Esophagus (tissue), 2 donors: ENCODE measurements around the gene AFMID. TPM values are rescaled to one million over a fixed set of nuclear protein-coding genes. Genes with fewer than 3 reads are reported as not detected.

Experiments used
- H3K27ac ChIP-seq, 2 donors: one replicate each; pipeline ENCODE4 v1.5.1; 2013; ENCODE audit warnings: low read depth in 2 of 2, mild to moderate bottlenecking in 2 of 2, inconsistent platforms in 1 of 2, low read length in 1 of 2, moderate library complexity in 1 of 2
- H3K27me3 ChIP-seq, 2 donors: one replicate each; pipeline ENCODE4 v1.6.1; 2013; ENCODE audit warnings: low read length in 2 of 2, control low read depth in 1 of 2, mild to moderate bottlenecking in 1 of 2; ENCODE audit not compliant: insufficient read depth in 2 of 2, control insufficient read depth in 1 of 2
- H3K36me3 ChIP-seq, 2 donors: one replicate each; pipeline ENCODE4 v1.6.1; 2013; ENCODE audit warnings: low read length in 1 of 2; ENCODE audit not compliant: control insufficient read depth in 2 of 2, insufficient read depth in 2 of 2
- H3K4me1 ChIP-seq, 2 donors: one replicate each; pipeline ENCODE4 v1.6.1; 2013; ENCODE audit warnings: low read length in 1 of 2; ENCODE audit not compliant: control insufficient read depth in 2 of 2, insufficient read depth in 2 of 2
- H3K4me3 ChIP-seq, 2 donors: one replicate each; pipeline ENCODE4 v1.5.1; 2013; ENCODE audit warnings: low read length in 2 of 2, mild to moderate bottlenecking in 2 of 2, low read depth in 1 of 2, moderate library complexity in 1 of 2
- H3K9me3 ChIP-seq, 2 donors: one replicate each; pipeline ENCODE4 v1.6.1; 2013; ENCODE audit warnings: mild to moderate bottlenecking in 2 of 2, low read depth in 1 of 2, low read length in 1 of 2, moderate library complexity in 1 of 2; ENCODE audit not compliant: control insufficient read depth in 2 of 2, insufficient read depth in 1 of 2
- WGBS, 2 donors: extraction: QIAGEN DNeasy Blood & Tissue Kit; methylation state at CpG; one replicate each; pipeline ENCODE4 v1.1.7; 2013; 5-methylcytosine and 5-hydroxymethylcytosine counted together
- polyA plus RNA-seq, 2 donors: library from polyadenylated mRNA; stranded (reverse); fragments of 200-250 nt; gene quantifications; one replicate each; pipeline ENCODE4 v1.2.3, GENCODE V29; 2013
- donor health status: healthy with polysubstance abuse.
- donor health status: Bipolar disorder and iron deficiency.

Gene AFMID
- polyA plus RNA-seq, 2 donors, result 18.4 to 20.7 TPM

GRCh38 chr17:78241277-78242023, 54.3 kb downstream of the AFMID start:
- 82 to 83% methylated on average over 11 to 13 of the region's 13 CpGs for WGBS, 2 donors
- H3K9me3 ChIP-seq, result peaks cover 0 to 3% of the 10 kb centered on the region in 2 donors

GRCh38 chr17:78242024-78242742, 55.0 kb downstream of the AFMID start:
- Histone ChIP-seq H3K27ac (no peak overlapping the region), H3K27me3 (no peaks in the 10 kb centered on the region), H3K9me3 (peaks cover 0 to 3% of the 10 kb centered on the region in 2 donors), H3K36me3 (no peaks in the 10 kb centered on the region), H3K4me3 (no peak overlapping the region), H3K4me1 (no peaks in the 10 kb centered on the region)
- WGBS, 2 donors, result 75 to 77% methylated on average over 21 of the region's 21 CpGs

More at GRCh38 chr17:78241277-78242023, 54.3 kb downstream of the AFMID start:
- Histone ChIP-seq H3K27ac (no peak overlapping the region), H3K4me1 (no peaks in the 10 kb centered on the region), H3K27me3 (no peaks in the 10 kb centered on the region), H3K36me3 (no peaks in the 10 kb centered on the region), H3K4me3 (no peak overlapping the region)

- no peaks in the 10 kb centered on the region for H3K36me3 ChIP-seq
- WGBS, 2 donors, result 78 to 83% methylated on average over 8 of the region's 8 CpGs
- H3K27me3 ChIP-seq, result no peaks in the 10 kb centered on the region
- H3K4me3 ChIP-seq, result no peak overlapping the region
- H3K27ac ChIP-seq, result no peak overlapping the region
- H3K4me1 ChIP-seq, result peaks cover 2 to 14% of the 10 kb centered on the region in 2 donors
- no peaks in the 10 kb centered on the region for H3K9me3 ChIP-seq
These were observed 60.1 kb downstream of the AFMID start for GRCh38 chr17:78247304-78247703.

- Histone ChIP-seq H3K36me3 (no peaks in the 10 kb centered on the region), H3K4me1 (peaks cover 2 to 14% of the 10 kb centered on the region in 2 donors), H3K4me3 (no peak overlapping the region), H3K9me3 (no peaks in the 10 kb centered on the region), H3K27ac (peak overlapping the region in 1 of 2 donors; percentile 2), H3K27me3 (no peaks in the 10 kb centered on the region)
- WGBS, 2 donors, result 78 to 86% methylated on average over 30 of the region's 30 CpGs
These were observed 61.1 kb downstream of the AFMID start for GRCh38 chr17:78248051-78248914.

GRCh38 chr17:78249074-78249817, 62.1 kb downstream of the AFMID start:
- Histone ChIP-seq H3K4me3 (no peak overlapping the region), H3K4me1 (peaks cover 2 to 16% of the 10 kb centered on the region in 2 donors), H3K36me3 (no peaks in the 10 kb centered on the region), H3K27me3 (no peaks in the 10 kb centered on the region), H3K27ac (no peak overlapping the region), H3K9me3 (no peaks in the 10 kb centered on the region)
- WGBS, 2 donors, result 82 to 83% methylated on average over 16 of the region's 16 CpGs

- WGBS, 2 donors, result 71 to 74% methylated on average over 20 of the region's 20 CpGs
- no peak overlapping the region for H3K4me3 ChIP-seq
- H3K36me3 ChIP-seq, result no peaks in the 10 kb centered on the region
- H3K27ac ChIP-seq, result no peak overlapping the region
- peaks cover 2 to 16% of the 10 kb centered on the region in 2 donors for H3K4me1 ChIP-seq
- no peaks in the 10 kb centered on the region for H3K27me3 ChIP-seq
- H3K9me3 ChIP-seq, result no peaks in the 10 kb centered on the region
These were observed 63.0 kb downstream of the AFMID start for GRCh38 chr17:78249818-78250806.

- Histone ChIP-seq H3K4me3 (no peak overlapping the region), H3K9me3 (no peaks in the 10 kb centered on the region), H3K27ac (no peak overlapping the region), H3K27me3 (no peaks in the 10 kb centered on the region), H3K36me3 (no peaks in the 10 kb centered on the region), H3K4me1 (peaks cover 2 to 16% of the 10 kb centered on the region in 2 donors)
- WGBS, 2 donors, result 10 to 18% methylated on average over 27 of the region's 27 CpGs
These were observed 64.0 kb downstream of the AFMID start for GRCh38 chr17:78250891-78251772.

- Histone ChIP-seq H3K36me3 (no peaks in the 10 kb centered on the region), H3K4me1 (peaks cover 2 to 16% of the 10 kb centered on the region in 2 donors), H3K27ac (no peak overlapping the region), H3K9me3 (no peaks in the 10 kb centered on the region), H3K27me3 (no peaks in the 10 kb centered on the region), H3K4me3 (no peak overlapping the region)
- WGBS, 2 donors, result 51 to 59% methylated on average over 6 of the region's 6 CpGs
These were observed 64.6 kb downstream of the AFMID start for GRCh38 chr17:78251773-78252103.
